Measurements from ENCODE around the gene ORM2.
"Not testable (repeated sequence)": the region's sequence is repeated elsewhere in the genome, so short reads cannot be mapped to it uniquely, and the experiment has no call there.

The ORM2 gene

DNA sequence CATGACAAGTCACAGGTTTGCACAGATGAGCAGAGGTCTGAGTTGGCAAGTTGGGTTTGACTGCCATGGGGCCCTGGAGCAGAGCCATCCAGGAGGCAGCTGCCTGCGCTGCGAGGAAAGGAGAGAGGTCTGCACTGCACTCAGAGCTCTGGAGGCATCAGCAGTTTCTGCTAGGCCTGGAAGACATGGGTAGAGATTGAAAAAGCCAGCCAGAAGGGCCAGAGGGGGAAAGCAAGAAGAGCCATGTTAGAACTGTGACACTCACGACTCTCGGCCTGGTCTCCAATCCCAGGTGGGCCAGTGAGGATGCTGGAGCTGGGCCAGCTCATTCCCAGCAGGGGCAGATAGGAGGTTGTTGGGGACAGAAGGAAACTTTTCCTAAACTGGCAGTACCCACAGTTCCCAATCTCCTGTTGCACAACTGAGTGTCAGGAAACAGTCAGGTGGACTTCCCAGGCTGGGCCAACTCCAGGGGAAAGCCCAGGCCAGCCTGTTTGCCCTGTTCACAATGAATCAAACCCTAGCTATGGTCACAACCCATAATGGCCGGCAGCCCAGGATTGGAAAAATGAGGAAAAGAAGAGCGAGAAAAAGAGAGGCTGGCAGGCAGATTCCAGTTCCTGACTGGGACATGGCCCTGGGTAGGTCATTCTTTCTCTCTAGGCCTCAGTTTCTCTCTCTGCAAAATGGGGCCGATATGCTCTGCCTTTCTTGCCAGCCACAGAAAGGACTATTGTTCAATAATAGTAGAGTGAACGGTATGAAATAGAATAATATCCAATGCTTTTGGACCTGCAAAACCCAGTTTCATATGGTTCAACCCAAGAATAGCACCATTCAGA lies 14.6 kb upstream of the ORM2 start:
- DNase-seq = no peak

DNA sequence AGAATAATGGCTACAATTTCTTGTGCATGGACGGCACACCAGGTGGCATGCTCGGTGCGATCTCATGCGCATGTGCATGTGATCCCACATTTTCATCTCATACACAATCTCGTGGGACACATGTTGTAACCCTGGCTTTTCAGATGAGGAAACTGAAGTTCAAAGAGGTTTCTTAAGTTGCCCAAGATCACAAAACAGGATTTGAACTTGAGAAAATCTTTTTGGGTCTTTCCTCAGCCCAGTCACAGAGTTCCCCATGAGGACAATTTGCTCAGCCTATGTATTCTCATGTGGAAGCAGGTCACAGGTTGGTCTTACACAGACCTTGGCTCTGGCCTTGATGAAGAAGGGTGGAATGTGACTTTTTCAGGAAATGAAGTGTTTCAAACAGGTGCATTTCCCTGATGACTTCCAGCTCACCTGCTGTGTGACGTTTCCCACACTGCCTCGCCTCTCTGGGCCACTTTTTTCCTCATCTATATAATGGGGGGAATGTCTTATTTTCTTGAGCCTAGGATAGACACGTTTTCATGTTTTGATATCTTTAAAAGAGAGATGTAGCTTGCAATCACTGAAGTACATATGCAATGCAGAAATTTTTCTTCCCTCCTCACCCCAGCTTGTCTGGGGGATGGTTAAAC lies 13.8 kb upstream of the ORM2 start:
- DNase-seq = no peak

DNA sequence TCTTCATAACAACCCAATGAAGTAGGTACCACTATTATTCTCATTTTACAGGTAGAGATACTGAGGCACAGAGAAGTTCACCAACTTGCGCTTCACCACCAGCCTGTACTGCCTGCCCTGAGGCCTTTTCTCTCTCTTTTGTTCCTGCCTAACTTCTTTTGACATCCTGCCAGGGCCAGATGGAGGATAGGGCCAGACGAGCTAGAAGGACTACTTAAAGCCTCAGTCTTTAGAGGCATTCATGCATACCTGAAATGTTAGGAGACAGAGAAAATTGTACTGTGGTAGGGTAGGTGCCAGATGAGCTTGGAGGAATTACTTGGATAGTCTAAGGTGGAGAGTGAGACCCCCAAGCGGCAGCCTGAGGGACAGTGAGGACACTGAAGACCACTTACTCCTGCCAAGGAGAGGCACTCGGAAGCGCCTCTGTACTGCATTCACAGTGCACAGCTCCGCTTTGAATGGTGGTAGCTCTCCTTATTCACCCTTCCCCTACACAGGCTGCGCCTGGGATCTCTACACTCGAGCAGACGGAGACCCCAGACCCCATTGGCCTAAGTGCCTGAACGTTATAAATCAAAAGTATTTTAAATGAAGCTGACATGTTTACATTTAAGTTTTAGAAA lies 13.0 kb upstream of the ORM2 start:
- no peak for DNase-seq

DNA sequence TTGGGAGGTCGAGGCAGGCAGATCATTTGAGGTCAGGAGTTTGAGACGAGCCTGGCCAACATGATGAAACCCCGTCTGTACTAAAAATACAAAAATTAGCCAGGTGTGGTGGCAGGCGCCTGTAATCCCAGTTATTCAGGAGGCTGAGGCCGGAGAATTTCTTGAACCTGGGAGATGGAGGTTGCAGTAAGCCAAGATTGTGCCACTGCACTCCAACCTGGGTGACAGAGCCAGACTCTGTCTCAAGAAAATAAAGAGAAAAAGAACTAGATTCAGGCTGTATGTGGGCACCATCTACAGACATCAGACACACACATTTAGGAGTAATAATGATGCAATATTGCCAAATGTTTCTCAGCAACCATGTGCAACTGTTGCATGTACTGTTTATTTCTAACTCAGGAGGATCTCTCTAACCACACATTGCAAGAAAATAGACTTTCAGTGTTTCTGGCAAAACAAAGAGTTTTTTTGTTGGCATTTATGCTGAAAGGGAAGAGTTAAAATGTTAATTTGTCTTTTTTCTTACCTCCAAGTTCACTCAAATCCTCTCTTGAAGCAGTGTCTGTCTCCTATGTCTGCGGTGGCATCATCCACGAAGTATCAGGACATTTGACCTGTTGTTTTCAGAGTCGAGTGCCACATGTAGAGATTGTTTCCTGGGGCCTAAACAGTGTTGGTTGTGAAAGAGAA lies 11.9 kb upstream of the ORM2 start:
- peak; percentile 34 for DNase-seq

DNA sequence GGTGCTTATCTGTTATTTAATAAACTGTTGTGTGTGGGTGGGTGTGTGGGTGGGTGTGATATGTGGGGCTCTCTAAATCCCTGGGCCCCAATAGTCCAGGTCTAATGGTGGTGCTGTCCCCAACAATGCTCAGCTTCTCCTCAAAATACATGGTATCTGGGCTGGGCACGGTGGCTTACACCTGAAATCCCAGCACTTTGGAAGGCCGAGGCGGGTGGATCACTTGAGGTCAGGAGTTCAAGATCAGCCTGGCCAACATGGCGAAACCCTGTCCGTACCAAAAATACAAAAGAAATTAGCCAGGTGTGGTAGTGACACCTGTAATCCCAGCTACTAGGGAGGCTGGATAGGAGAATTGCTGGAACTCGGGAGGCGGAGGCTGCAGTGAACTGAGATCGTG lies 11.3 kb upstream of the ORM2 start:
- no peak for DNase-seq

DNA sequence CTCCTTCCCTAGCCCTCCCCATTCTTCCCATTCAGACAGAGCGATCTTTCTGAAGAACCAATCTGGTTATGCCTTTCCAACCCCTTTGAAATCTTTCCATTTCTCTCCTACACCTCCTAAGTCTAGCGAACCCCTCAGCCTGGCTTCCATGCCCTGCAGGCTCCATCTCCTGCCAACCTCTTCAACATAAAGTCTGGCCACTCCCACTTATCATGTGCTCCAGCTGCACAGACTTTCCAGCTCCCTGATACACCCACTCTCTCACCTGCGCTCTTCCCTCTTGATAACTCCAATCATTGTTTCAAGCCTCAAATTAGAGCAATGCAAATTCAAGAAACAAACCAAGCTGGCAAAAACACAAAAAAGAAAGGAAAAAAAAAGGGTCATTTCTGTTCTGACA lies 10.5 kb upstream of the ORM2 start:
- no peak for DNase-seq

DNA sequence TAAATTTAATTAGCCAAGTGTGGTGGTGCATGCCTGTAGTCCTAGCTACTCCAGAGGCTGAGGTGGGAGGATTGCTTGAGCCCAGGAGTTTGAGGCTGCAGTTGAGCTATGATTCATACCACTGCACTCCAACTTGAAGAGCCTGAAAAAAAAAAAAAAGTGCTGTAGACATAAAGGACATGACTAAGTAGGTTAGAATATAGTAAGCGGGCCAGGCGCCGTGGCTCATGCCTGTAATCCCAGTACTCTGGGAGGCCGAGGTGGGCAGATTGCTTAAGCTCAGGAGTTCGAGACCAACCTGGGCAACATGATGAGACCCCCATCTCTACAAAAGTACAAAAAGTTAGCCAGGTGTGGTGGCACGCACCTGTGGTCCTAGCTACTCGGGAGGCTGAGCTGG lies 9.0 kb upstream of the ORM2 start:
- DNase-seq = peak; percentile 26

DNA sequence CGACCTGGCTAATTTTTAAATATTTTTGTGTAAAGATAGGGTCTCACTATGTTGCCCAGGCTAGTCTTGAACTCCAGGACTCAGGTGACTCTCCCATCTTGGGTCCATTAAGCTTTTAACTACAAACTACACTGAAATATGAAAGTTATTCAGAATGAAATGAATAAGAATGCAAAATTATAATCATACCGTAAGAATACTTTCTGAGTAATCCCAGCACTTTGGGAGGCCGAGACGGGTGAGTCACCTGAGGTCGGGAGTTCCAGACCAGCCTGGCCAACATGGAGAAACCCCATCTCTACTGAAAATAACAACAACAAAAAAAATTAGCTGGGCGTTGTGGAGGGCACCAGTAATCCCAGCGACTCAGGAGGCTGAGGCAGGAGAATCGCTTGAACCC lies 7.9 kb upstream of the ORM2 start:
- peak; percentile 65 for DNase-seq

DNA sequence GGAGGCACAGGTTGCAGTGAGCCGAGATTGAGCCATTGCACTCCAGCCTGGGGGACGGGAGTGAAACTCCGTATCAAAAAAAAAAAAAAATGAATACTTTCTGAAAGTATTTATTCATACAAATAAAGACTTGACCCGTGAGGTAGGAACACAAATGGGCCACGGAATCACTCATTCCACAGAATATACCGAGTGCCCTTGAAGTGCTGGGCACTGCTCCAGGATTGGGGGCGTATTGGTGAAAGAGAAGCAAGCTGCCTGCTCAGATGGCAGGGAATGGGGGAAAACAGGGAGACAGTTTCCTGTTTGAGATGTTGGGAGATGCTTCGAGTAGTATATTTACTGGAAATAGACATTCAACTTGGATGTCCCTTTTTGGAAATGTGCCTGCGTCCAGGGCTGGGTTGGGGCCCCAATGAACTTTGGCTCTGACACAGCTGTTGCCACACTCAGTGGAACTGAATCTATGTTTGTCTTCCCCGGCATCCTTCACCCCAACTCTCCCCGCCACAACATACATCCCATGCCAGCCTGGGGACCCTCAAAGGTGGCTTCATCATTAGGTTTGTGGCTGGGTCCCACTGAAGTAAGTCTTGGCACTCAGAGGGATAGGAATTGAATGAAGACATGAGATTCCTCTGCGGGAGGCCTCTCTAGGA lies 7.4 kb upstream of the ORM2 start:
- not testable (repeated sequence) for DNase-seq

DNA sequence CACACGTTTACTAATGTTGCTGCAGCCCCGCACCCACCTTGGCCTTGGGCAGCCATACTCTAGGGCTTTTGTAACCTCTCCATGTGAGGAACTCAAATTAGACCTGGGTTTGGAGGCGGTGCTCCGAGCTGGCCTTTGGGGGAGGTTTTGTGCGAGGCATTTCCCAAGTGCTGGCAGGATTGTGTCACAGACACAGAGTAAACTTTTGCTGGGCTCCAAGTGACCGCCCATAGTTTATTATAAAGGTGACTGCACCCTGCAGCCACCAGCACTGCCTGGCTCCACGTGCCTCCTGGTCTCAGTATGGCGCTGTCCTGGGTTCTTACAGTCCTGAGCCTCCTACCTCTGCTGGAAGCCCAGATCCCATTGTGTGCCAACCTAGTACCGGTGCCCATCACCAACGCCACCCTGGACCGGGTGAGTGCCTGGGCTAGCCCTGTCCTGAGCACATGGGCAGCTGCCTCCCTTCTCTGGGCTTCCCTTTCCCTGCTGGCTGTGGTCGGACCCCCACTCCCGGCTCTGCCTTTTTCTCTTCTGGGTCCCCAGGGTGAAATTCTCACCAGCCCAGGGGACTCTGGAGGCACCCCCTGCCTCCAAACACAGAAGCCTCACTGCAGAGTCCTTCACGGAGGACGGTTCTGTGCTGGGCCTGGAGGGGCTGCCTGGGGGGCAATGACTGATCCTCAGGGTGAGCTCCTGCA lies 6.7 kb upstream of the ORM2 start, which contains the start of gene ORM1:
Gene ORM1, plus strand, starts transcription at position 268 of the 701 bp plus-strand sequence. Its CDS starts 36 bp downstream, at position 304.
- DNase-seq = not testable (repeated sequence)

DNA sequence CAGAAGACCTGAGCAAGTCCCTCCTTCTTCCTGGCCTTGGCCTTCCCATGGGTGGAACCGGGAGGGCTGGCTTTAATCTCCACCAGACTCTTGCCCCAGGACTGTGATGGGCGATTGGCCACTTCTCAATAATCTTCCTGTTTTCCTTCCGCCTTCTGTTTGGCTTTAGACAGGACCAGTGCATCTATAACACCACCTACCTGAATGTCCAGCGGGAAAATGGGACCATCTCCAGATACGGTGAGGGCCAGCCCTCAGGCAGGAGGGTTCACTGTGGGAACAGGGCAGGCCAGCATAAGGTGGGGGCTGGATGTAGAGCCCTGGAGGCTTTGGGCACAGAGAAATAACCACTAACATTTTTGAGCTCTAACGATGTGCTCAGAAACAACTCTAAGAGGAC lies 5.8 kb upstream of the ORM2 start:
- not testable (repeated sequence) for DNase-seq

DNA sequence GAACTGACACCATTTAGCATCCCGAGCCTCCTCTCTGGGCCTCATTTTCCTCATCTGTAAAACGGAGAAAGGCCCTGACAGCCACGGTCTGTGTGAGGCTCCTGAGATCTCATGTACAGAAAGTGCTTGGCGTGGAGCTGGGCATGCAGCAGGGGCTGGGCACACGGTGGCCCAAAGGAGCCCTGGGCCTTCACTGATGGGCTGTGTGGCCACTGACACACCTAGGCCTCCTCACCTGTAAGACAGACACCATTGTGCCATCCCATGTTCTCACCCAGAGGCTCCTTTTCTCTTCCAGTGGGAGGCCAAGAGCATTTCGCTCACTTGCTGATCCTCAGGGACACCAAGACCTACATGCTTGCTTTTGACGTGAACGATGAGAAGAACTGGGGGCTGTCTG lies 5.2 kb upstream of the ORM2 start:
- DNase-seq = no peak

DNA sequence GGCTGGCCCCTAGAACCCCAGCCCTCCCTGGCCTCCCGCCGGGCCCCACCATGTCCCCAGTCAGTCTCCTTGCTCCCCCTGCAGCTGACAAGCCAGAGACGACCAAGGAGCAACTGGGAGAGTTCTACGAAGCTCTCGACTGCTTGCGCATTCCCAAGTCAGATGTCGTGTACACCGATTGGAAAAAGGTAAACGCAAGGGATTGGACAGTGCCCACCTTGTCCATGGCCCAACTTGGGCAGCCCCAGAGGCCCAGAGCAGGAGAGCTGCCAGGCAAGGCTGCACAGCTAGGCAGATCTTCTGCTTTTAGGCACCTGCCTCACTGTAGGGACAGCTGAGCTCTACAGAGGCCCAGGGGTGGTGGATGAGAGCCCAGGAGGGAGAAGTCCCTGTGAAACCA lies 4.7 kb upstream of the ORM2 start:
- DNase-seq = not testable (repeated sequence)

DNA sequence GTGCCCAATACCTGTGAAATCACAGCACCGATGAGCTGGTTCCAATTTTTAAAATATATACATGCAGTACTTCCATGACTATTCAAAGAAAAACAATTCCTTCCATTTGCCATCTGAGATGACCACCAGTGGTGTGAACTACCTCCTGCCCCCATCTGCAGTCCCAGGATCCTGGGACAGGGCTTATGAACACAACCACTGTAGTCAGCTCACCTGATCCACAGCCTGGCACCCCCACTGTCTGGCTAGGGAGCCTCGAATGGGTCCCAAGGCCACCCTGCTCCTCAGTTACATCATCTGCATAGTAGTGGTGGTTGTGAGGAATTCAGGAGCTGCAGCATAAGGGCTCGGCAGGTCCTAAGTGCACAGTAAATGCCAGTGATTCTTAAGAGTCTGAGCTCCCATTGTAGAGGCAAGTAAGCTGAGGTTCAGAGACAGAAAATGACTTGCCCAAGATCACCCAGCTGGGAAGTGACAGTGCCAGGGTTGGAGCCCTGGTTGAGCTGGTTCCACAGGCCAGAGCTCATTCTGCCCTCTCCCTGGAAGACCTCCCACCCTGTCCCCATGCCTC lies 3.9 kb upstream of the ORM2 start:
- not testable (repeated sequence) for DNase-seq

DNA sequence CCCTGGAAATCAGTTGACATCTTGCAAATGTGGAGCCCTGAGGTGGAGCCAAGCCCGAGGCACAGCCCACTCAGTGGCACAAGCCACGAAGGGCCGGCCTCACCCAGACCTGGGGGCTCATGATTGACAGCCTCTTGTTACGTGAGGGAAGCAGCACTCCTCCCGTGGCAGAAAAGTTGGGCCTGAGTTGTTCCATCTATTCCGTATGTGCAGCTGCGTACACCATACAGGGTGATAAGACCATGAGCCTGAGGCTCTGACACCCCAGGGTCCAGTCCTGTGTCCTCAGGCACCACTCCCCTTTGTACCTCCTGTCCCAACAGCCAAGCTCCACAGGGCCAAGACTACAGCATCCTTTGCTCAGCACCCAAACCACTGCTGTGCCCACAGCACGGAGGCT lies 1.9 kb upstream of the ORM2 start:
- no peak for DNase-seq

DNA sequence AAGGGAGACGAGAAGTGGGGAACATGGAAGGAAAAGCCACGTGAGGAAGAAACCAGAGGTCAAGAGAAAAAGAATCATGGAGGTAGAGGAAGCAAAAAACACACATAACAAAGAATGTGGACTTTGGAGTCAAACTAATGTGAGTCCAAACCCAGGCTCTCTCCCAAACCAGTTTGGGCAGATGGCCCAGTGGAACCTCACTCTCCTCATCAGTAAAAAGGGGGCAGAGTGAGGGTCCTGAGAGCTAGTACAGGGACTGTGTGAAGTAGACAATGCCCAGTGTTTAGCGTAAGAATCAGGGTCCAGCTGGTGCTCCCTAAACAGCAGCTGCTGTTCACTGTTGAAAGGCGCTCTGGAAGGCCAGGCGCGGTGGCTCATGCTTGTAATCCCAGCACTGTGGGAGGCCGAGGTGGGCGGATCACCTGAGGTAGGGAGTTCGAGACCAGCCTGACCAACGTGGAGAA lies 1.3 kb upstream of the ORM2 start:
- not testable (repeated sequence) for DNase-seq

DNA sequence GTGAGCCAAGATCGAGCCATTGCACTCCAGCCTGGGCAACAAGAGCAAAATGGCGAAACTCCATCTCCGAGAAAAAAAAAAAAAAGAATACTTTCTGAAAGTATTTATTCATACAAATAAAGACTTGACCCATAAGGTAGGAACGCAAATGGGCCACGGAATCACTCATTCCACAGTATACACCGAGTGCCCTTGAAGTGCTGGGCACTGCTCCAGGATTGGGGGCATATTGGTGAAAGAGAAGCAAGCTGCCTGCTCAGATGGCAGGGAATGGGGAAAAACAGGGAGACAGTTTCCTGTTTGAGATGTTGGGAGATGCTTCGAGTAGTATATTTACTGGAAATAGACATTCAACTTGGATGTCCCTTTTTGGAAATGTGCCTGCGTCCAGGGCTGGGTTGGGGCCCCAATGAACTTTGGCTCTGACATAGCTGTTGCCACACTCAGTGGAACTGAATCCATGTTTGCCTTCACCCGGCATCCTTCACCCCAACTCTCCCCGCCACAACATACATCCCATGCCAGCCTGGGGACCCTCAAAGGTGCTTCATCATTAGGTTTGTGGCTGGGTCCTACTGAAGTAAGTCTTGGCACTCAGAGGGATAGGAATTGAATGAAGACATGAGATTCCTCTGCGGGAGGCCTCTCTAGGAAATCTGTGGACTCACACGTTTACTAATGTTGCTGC lies 588 bp upstream of the ORM2 start:
- not testable (repeated sequence) for DNase-seq

DNA sequence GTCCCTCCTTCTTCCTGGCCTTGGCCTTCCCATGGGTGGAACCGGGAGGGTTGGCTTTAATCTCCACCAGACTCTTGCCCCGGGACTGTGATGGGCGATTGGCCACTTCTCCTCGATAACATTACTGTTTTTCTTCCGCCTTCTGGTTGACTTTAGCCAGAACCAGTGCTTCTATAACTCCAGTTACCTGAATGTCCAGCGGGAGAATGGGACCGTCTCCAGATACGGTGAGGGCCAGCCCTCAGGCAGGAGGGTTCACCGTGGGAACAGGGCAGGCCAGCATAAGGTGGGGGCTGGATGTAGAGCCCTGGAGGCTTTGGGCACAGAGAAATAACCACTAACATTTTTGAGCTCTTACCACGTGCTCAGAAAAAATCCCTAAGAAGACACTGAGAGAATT lies 967 bp downstream of the ORM2 start:
- no peak for DNase-seq

DNA sequence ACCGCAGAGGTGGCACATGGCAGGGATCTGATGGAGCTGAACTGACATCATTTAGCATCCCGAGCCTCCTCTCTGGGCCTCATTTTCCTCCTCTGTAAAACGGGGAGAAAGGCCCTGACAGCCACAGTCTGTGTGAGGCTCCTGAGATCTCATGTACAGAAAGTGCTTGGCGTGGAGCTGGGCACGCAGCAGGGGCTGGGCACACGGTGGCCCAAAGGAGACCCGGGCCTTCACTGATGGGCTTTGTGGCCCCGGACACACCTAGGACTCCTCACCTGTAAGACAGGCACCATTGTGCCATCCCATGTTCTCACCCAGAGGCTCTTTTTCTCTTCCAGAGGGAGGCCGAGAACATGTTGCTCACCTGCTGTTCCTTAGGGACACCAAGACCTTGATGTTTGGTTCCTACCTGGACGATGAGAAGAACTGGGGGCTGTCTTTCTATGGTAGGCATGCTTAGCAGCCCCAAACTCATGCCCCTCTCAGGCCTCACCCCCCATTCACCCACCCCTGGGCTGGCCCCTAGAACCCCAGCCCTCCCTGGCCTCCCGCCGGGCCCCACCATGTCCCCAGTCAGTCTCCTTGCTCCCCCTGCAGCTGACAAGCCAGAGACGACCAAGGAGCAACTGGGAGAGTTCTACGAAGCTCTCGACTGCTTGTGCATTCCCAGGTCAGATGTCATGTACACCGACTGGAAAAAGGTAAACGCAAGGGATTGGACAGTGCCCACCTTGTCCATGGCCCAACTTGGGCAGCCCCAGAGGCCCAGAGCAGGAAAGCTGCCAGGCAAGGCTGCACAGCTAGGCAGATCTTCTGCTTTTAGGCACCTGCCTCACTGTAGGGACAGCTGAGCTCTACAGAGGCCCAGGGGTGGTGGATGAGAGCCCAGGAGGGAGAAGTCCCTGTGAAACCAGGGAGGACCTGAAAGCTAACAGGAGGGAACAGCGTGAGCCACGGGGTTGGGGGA lies 1.8 kb downstream of the ORM2 start:
- DNase-seq = not testable (repeated sequence)

Data from activated CD4-positive, alpha-beta T cell treated with anti-CD3 and anti-CD28 coated beads, Interleukin-10, Interleukin-2, amounts not matched to agents 100 ng/mL and 50 ng/mL, durations not matched to agents 16 hours and 8 hours (primary cell).